ENCODE results near the gene MCTP2. TPM values are rescaled to one million over a fixed set of nuclear protein-coding genes. Genes with fewer than 3 reads are reported as not detected.

MCTP2 gene
- total RNA-seq, 1 experiment from 2014 or later = 7.4 TPM

DNA sequence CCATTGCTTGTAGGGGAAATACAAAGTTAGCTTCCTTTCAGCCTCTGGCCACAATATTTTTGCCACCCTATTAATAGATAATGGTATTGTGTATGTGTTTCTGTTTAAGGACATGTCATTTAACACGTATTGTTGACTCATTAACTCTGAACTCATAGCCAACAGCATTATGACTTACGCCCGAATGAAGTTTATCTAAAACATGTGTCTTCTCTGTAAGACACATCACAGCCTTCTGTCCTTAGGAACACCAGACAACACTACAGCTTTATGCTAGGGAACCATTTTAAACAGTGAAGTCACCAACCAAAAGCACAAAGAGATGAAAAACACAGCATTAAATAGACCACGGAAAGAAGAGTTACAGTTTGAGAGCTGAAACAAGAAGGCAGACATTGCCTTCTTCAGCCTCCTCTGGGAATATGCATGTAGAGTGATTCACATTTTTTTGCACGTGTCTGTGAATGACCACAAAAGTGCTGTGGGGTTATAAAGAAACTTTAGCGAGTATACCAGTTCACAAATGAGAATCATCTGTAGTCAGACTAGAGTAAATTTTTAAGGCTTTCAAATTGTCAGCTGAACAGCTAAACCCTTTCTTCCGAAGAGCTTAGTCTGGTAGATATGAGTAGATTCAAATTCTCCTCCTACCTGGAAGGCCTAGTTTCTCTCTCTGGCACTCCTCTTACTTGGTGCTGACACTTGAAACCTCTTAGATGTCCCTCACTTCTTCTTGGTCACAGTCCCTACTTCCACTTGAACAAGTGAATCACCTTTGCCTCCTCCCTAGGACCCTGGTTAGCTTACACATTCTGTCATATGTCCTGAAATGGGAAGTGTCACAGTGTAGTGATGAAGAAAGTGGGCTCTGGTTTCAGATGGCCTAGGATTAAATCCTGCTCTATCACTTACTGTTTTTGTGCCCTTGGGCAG is 32.2 kb downstream of the MCTP2 start:
- no peaks in the 10 kb centered on the region for H3K27me3 Mint-ChIP-seq (ENCODE audit: low read depth)
- 0 out of 2 replicates have a peak overlapping the region, but pooled peaks have one; percentile 26 for H3K27ac Mint-ChIP-seq
- no peak for TF ChIP-seq NR2C2 (CRISPR knock-in tag; IDR thresholded peaks at IDR 0.05)
- no peak for TF ChIP-seq ZNF138 (CRISPR knock-in tag; conservative IDR thresholded peaks at IDR 0.05)
- TF ChIP-seq, protein P1, sequence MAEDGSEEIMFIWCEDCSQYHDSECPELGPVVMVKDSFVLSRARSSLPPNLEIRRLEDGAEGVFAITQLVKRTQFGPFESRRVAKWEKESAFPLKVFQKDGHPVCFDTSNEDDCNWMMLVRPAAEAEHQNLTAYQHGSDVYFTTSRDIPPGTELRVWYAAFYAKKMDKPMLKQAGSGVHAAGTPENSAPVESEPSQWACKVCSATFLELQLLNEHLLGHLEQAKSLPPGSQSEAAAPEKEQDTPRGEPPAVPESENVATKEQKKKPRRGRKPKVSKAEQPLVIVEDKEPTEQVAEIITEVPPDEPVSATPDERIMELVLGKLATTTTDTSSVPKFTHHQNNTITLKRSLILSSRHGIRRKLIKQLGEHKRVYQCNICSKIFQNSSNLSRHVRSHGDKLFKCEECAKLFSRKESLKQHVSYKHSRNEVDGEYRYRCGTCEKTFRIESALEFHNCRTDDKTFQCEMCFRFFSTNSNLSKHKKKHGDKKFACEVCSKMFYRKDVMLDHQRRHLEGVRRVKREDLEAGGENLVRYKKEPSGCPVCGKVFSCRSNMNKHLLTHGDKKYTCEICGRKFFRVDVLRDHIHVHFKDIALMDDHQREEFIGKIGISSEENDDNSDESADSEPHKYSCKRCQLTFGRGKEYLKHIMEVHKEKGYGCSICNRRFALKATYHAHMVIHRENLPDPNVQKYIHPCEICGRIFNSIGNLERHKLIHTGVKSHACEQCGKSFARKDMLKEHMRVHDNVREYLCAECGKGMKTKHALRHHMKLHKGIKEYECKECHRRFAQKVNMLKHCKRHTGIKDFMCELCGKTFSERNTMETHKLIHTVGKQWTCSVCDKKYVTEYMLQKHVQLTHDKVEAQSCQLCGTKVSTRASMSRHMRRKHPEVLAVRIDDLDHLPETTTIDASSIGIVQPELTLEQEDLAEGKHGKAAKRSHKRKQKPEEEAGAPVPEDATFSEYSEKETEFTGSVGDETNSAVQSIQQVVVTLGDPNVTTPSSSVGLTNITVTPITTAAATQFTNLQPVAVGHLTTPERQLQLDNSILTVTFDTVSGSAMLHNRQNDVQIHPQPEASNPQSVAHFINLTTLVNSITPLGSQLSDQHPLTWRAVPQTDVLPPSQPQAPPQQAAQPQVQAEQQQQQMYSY (CRISPR knock-in tag; IDR thresholded peaks at IDR 0.05) = no peak
- TF ChIP-seq, protein P2, sequence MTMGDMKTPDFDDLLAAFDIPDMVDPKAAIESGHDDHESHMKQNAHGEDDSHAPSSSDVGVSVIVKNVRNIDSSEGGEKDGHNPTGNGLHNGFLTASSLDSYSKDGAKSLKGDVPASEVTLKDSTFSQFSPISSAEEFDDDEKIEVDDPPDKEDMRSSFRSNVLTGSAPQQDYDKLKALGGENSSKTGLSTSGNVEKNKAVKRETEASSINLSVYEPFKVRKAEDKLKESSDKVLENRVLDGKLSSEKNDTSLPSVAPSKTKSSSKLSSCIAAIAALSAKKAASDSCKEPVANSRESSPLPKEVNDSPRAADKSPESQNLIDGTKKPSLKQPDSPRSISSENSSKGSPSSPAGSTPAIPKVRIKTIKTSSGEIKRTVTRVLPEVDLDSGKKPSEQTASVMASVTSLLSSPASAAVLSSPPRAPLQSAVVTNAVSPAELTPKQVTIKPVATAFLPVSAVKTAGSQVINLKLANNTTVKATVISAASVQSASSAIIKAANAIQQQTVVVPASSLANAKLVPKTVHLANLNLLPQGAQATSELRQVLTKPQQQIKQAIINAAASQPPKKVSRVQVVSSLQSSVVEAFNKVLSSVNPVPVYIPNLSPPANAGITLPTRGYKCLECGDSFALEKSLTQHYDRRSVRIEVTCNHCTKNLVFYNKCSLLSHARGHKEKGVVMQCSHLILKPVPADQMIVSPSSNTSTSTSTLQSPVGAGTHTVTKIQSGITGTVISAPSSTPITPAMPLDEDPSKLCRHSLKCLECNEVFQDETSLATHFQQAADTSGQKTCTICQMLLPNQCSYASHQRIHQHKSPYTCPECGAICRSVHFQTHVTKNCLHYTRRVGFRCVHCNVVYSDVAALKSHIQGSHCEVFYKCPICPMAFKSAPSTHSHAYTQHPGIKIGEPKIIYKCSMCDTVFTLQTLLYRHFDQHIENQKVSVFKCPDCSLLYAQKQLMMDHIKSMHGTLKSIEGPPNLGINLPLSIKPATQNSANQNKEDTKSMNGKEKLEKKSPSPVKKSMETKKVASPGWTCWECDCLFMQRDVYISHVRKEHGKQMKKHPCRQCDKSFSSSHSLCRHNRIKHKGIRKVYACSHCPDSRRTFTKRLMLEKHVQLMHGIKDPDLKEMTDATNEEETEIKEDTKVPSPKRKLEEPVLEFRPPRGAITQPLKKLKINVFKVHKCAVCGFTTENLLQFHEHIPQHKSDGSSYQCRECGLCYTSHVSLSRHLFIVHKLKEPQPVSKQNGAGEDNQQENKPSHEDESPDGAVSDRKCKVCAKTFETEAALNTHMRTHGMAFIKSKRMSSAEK (CRISPR knock-in tag; IDR thresholded peaks at IDR 0.05; ENCODE audit: borderline replicate concordance) = no peak
- TF ChIP-seq, protein P3, sequence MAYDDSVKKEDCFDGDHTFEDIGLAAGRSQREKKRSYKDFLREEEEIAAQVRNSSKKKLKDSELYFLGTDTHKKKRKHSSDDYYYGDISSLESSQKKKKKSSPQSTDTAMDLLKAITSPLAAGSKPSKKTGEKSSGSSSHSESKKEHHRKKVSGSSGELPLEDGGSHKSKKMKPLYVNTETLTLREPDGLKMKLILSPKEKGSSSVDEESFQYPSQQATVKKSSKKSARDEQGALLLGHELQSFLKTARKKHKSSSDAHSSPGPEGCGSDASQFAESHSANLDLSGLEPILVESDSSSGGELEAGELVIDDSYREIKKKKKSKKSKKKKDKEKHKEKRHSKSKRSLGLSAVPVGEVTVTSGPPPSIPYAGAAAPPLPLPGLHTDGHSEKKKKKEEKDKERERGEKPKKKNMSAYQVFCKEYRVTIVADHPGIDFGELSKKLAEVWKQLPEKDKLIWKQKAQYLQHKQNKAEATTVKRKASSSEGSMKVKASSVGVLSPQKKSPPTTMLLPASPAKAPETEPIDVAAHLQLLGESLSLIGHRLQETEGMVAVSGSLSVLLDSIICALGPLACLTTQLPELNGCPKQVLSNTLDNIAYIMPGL (CRISPR knock-in tag; IDR thresholded peaks at IDR 0.05) = no peak
- no peak for TF ChIP-seq JAZF1 (CRISPR knock-in tag; IDR thresholded peaks at IDR 0.05)
- TF ChIP-seq TP53 (CRISPR knock-in tag; IDR thresholded peaks at IDR 0.05) = no peak
- no peak for TF ChIP-seq SMAD4 (CRISPR knock-in tag; IDR thresholded peaks at IDR 0.05)
- POLR2A ChIA-PET = no interaction called here
- DNase-seq (ENCODE audit: low spot score) (no peak), ATAC-seq (no peak)
- CTCF ChIA-PET = no interaction called here
- no peaks in the 10 kb centered on the region for H3K9me3 Mint-ChIP-seq
- no peak overlapping the region for H3K4me3 Mint-ChIP-seq
- no peaks in the 10 kb centered on the region for H3K36me3 Mint-ChIP-seq
- H3K4me1 Mint-ChIP-seq = peaks cover 5% of the 10 kb centered on the region

DNA sequence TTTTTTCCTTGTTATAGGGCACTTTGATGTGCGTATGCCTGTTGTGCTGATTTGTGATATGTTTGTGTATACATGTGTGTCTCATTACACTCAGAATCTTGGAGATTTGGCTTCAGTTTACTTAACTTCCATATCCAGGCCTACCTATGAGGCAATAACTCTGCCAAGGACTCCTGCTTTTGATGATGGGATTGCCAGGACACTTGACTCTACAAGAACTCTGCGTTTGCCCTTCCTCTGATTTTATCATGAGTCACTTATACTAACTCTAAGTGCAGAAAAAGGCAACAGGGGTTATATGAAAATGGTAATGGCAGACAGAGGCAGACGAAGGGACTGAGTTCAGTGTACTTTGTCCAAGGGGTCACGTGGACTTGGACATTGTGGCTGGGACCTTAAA is 33.6 kb downstream of the MCTP2 start:
- CTCF ChIA-PET = no interaction called here
- Mint-ChIP-seq H3K4me1 (peaks cover 5% of the 10 kb centered on the region), H3K27me3 (ENCODE audit: low read depth) (no peaks in the 10 kb centered on the region), H3K27ac (no peak overlapping the region), H3K9me3 (no peaks in the 10 kb centered on the region), H3K4me3 (no peak overlapping the region), H3K36me3 (no peaks in the 10 kb centered on the region)
- DNase-seq (ENCODE audit: low spot score) (no peak), ATAC-seq (no peak)
- POLR2A ChIA-PET = no interaction called here
- TF ChIP-seq GTF2I (CRISPR knock-in tag; conservative IDR thresholded peaks at IDR 0.05) (no peak), NR2C2 (CRISPR knock-in tag; IDR thresholded peaks at IDR 0.05) (no peak), ZNF396 (CRISPR knock-in tag; IDR thresholded peaks at IDR 0.05; ENCODE audit: borderline replicate concordance) (no peak), OVOL2 (CRISPR knock-in tag; IDR thresholded peaks at IDR 0.05; ENCODE audit: borderline replicate concordance) (no peak), ZNF232 (CRISPR knock-in tag; IDR thresholded peaks at IDR 0.05) (no peak), ZNF219 (CRISPR knock-in tag; IDR thresholded peaks at IDR 0.05; ENCODE audit: borderline replicate concordance) (no peak), HMGA2 (CRISPR knock-in tag; IDR thresholded peaks at IDR 0.05) (no peak), RELA (CRISPR knock-in tag; IDR thresholded peaks at IDR 0.05; ENCODE audit: borderline replicate concordance) (no peak), JAZF1 (CRISPR knock-in tag; IDR thresholded peaks at IDR 0.05) (no peak), SMAD3 (CRISPR knock-in tag; IDR thresholded peaks at IDR 0.05; ENCODE audit: borderline replicate concordance) (no peak)
- TF ChIP-seq, protein P4, sequence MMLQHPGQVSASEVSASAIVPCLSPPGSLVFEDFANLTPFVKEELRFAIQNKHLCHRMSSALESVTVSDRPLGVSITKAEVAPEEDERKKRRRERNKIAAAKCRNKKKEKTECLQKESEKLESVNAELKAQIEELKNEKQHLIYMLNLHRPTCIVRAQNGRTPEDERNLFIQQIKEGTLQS (CRISPR knock-in tag; conservative IDR thresholded peaks at IDR 0.05) = no peak
- TF ChIP-seq, protein P5, sequence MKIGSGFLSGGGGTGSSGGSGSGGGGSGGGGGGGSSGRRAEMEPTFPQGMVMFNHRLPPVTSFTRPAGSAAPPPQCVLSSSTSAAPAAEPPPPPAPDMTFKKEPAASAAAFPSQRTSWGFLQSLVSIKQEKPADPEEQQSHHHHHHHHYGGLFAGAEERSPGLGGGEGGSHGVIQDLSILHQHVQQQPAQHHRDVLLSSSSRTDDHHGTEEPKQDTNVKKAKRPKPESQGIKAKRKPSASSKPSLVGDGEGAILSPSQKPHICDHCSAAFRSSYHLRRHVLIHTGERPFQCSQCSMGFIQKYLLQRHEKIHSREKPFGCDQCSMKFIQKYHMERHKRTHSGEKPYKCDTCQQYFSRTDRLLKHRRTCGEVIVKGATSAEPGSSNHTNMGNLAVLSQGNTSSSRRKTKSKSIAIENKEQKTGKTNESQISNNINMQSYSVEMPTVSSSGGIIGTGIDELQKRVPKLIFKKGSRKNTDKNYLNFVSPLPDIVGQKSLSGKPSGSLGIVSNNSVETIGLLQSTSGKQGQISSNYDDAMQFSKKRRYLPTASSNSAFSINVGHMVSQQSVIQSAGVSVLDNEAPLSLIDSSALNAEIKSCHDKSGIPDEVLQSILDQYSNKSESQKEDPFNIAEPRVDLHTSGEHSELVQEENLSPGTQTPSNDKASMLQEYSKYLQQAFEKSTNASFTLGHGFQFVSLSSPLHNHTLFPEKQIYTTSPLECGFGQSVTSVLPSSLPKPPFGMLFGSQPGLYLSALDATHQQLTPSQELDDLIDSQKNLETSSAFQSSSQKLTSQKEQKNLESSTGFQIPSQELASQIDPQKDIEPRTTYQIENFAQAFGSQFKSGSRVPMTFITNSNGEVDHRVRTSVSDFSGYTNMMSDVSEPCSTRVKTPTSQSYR (CRISPR knock-in tag; IDR thresholded peaks at IDR 0.05) = no peak

All from WTC11 (cell line).